NCI-H69 (cell line): Measurements from ENCODE around the gene PSME3.

Source experiments
- DNase-seq: peaks from one replicate; lab custom pipeline; 2025; lab: John Stamatoyannopoulos, UW

The PSME3 gene

GRCh38 chr17:42832934-42833766 is at the start of gene PSME3:
Gene PSME3 (plus strand): TSS chr17:42833397. CDS start chr17:42833632, 235 bp downstream.
- peak; percentile 96 for DNase-seq

GRCh38 chr17:42783791-42784138 is 49.4 kb upstream of the PSME3 start:
- DNase-seq = no peak

GRCh38 chr17:42784409-42784808 is 48.8 kb upstream of the PSME3 start:
- DNase-seq = no peak

GRCh38 chr17:42784811-42785592 is 48.2 kb upstream of the PSME3 start:
- DNase-seq = peak; percentile 61

GRCh38 chr17:42787266-42787665 is 45.9 kb upstream of the PSME3 start:
- no peak for DNase-seq

- DNase-seq = no peak
Measured at GRCh38 chr17:42791948-42792347, 41.2 kb upstream of the PSME3 start.

- DNase-seq = no peak
Measured at GRCh38 chr17:42792545-42792944, 40.7 kb upstream of the PSME3 start.

GRCh38 chr17:42795061-42795460 is 38.1 kb upstream of the PSME3 start:
- no peak for DNase-seq

- no peak for DNase-seq
Measured at GRCh38 chr17:42795465-42795864, 37.7 kb upstream of the PSME3 start.

- no peak for DNase-seq
Measured at GRCh38 chr17:42796066-42796758, 37.0 kb upstream of the PSME3 start.

GRCh38 chr17:42797067-42798007 is 35.9 kb upstream of the PSME3 start:
- DNase-seq = peak; percentile 9

- DNase-seq = no peak
Measured at GRCh38 chr17:42798011-42798382, 35.2 kb upstream of the PSME3 start.

GRCh38 chr17:42798383-42799380 is 34.5 kb upstream of the PSME3 start, which contains the start of the genes CNTD1 and COA3:
Gene CNTD1 (plus strand): TSS chr17:42798861. CDS start chr17:42799068, 207 bp downstream.
Gene COA3 (minus strand): TSS chr17:42798704. CDS start chr17:42798681, 23 bp downstream.
- DNase-seq = peak; percentile 90

GRCh38 chr17:42803074-42803883 is 29.9 kb upstream of the PSME3 start:
- peak; percentile 87 for DNase-seq

- DNase-seq = peak; percentile 95
Measured at GRCh38 chr17:42804918-42805367, 28.3 kb upstream of the PSME3 start.

GRCh38 chr17:42806249-42806648 is 26.9 kb upstream of the PSME3 start:
- DNase-seq = no peak

GRCh38 chr17:42809250-42809649 is 23.9 kb upstream of the PSME3 start:
- no peak for DNase-seq

GRCh38 chr17:42814633-42815399 is 18.4 kb upstream of the PSME3 start:
- peak; percentile 21 for DNase-seq
